NCI-H1092 (cell line): Measurements from ENCODE around the gene CERS6.
"Not testable (repeated sequence)": the region's sequence is repeated elsewhere in the genome, so short reads cannot be mapped to it uniquely, and the experiment has no call there.

Source experiments
- DNase-seq: peaks from one replicate; lab custom pipeline; 2025; lab: John Stamatoyannopoulos, UW

CERS6 gene

GRCh38 chr2:168468354-168468753, 12.3 kb downstream of the CERS6 start:
- DNase-seq, result no peak

DNA sequence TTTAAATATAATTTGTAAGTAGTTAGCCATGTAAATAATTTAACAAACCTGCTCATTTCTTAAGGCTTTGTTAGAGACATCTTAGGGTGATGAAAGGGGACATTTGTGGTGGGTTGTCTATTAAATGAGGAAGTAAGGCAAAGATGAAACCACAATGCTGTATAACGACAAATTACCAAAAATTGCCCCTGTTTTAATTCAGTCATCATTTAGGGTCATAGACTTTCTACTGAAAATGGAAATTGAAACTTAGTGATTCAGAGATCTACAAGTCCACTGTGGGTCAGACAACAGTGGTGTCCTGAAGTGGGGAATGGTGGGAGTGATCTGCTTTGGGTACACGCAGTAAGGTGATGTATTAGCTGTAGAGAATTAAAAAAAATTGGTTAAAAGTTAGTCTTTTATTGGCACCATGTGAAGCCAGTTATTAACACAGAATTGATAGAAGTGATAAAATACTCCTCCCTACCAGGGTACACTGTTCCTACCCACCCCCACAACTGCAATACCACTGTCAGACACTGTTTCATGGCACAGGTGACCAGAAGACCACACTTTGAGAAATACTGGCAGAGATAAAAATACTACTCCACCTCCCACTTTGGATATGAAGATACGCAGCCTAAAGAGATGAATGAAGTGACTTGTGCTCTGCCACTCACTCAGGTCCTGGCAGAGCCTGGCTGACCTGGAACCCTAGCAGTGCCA, 13.4 kb downstream of the CERS6 start:
- DNase-seq, result no peak

GRCh38 chr2:168470320-168471162, 14.5 kb downstream of the CERS6 start:
- no peak for DNase-seq

GRCh38 chr2:168471163-168471475, 15.0 kb downstream of the CERS6 start:
- DNase-seq, result no peak

DNA sequence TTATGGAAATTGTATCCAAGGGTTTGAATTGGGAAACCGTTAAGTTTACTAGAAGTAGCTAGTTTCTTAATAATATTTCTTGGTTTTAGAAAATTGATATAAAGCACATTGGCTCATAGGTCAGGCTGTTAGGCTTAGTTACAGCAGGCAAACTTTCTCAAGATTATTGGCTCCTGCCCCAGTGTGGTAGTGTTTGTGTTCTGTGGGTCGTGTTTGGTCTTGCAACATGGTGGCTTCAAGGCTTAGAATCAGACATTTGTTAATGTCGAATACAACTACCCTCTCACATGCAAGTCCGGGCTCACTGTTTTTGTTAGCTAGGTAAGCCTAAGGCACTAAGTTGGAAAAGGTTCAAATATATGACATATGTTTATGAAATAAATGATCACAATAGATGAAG, 19.6 kb downstream of the CERS6 start:
- DNase-seq, result no peak

- DNase-seq, result no peak
These were observed 22.1 kb downstream of the CERS6 start for GRCh38 chr2:168478206-168478605.

- no peak for DNase-seq
These were observed 24.3 kb downstream of the CERS6 start for GRCh38 chr2:168480356-168480755.

- no peak for DNase-seq
These were observed 24.9 kb downstream of the CERS6 start for GRCh38 chr2:168480825-168481585.

DNA sequence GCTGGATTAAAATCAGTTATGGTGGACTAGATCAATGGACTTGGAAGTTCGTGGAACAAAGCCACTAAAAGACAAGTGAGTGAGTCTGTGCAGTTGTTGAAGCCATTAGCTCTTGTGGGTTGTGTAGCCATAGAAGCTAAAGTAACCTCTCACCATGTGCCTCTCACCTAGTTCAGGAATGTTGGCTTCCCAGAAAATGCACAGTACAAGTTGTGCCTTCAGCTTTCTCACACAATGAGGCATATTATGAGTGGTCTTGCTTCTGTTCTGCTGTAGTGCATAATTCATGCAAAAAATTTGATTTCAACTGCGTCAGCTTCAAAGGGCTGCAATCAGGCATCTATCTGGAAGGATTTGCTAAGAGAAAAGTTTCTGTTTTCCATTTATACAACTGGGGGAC, 26.2 kb downstream of the CERS6 start:
- DNase-seq, result no peak

DNA sequence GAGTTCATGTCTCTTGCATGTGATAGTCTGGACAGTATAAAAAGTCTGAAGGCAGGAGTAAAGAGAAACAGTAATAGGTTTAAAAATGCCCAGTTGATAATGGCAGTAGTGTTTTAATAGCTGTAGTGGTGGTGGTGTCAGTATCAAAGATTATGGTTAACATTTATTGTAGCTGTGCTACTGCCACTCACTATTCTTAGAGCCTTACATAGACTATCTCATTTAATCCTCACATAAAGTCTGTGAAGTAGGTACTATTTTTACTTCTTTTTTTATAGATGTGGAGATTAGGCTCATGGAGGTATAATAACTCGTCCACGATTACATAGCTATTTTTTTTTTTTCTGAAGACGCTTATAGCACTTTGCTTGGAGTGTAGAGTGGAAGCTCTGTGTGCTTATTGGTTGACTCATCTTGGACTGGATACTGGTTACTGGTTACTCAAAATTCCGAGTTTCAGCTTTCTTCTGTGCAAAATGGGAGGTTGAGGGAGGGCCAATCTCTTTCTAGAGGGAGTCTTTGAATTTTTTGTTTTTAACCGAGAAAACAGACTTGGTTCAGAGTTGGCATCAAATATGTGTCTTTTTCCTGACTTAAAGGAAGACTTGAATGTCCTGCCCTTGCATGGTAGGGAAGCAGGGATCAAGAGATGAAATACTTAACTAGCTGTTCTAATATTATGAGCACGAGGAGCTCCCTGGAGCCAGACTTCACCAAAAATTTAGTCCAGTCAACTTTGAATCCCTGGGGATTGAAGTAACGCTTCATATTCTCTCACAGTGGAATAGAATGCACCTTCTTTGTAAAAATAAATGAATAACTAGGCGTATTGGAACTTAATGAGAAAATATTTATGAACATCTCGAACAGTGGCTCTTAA, 27.1 kb downstream of the CERS6 start:
- DNase-seq, result no peak

- DNase-seq, result no peak
These were observed 30.4 kb downstream of the CERS6 start for GRCh38 chr2:168486477-168486876.

DNA sequence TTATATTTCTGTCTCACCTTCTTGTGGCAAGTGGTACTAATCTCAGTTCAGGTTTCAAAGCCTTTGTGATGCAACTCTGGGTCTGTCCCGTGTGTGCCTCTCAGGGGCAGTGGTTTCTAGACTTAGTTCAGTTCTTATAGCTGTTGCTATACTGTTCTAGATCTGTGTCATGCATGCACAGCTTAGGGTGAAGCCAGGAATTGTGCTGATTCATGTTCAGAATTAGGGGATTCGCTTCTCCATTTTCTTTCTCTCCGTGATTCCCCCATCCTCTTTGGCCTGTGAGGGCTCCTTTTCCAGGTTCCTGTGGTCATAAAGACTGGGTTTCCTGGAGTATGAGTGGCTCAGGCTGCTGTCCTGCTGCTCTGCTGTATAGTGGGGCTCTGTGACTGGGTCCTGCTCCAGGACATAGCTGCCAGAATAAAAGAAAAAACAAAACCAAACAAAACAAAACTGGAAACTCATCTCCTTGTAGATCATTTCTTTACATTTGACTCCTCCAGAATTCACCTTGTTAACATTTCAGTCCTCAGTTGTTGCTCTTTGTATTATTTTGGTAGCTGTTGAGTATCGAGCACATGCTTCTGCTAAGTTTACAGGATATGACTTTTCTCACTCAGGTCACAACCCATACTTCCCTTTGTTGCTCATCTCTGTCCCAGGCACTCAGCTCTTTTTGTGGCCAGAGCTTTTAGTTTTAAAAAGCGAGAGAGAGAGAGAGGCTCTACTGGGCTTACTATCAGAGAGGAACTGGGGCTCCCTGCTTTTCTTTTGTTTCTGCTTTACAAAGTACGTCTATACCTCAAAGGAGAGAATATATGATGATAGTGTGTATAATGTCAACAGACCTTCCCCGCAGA, 34.2 kb downstream of the CERS6 start:
- DNase-seq, result no peak

- DNase-seq, result no peak
These were observed 35.0 kb downstream of the CERS6 start for GRCh38 chr2:168490946-168491605.

DNA sequence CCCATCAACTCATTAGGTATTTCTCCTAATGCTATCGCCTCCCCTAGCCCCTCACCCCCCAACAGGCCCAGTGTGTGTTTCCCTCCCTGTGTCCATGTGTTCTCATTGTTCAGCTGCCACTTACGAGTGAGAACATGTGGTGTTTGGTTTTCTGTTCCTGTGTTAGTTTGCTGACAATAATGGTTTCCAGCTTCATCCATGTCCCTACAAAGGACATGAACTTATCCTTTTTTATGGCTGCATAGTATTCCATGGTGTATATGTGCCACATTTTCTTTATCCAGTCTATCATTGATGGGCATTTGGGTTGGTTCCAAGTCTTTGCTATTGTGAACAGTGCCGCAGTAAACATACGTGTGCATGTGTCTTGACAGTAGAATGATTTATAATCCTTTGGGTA, 35.7 kb downstream of the CERS6 start:
- DNase-seq, result not testable (repeated sequence)

GRCh38 chr2:168493219-168493618, 37.1 kb downstream of the CERS6 start:
- not testable (repeated sequence) for DNase-seq

DNA sequence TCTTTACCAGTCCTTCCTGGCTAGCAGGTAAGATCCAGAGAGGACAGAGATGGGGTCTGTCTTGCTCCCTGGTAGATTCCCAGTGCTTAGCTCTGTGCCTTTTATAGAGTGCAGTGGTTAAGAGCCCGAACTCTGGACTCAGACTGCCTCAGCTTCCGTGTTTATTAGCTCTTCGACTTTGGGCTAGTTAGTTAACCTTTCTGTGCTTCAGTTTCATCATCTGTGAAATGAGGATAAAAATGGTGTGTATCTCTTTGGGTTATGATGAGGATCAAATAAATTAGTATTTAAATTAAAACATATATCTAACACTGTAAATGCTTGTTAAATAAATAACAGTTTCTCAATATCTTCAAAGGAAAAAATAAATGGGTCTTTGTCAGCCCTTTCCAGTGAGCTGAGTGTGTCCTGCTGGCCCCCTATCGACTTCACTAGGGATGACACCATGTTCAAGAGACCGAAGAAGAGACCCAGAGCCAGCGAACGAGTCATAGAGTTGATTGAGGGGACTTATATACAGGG, 38.2 kb downstream of the CERS6 start:
- no peak for DNase-seq

DNA sequence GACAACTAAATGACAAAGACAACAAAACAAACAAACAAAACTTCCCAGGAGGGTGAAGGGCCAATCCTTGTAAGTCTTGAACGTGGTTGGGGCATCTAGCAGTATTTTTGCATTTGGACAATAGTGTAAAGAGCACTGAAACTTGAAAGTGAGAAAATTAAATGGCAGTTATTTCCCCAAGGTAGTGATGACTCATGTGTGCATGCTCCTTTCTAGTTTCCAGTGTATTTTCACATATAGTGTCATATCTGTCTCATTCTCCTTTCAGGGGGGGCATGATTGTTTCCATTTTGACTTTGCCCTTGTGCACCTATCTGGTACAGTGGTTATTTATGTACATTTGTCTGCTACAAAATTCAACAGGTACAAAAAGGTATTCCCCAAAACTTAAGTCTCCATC, 39.5 kb downstream of the CERS6 start:
- DNase-seq, result no peak

- DNase-seq, result no peak
These were observed 40.8 kb downstream of the CERS6 start for GRCh38 chr2:168496906-168497305.

DNA sequence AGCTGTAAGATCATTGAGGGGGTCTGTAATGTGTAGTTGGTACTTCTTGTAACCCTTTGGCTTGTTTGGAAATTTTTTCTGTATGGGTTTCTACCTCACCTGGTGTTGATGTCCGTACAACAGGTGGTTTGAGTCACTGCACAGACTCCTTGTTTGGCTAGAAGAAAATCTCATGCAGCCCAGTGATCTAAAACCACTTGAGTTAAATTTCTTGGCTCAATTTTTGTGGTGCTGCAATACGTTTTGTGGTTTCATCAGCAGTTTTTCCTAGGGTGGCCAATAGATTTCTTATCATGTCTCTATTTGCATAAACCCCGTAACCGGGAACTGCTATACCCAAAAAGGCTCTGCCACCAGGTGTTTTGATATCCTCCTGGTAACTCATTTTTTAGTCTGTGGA, 43.4 kb downstream of the CERS6 start:
- no peak for DNase-seq

GRCh38 chr2:168500516-168500915, 44.4 kb downstream of the CERS6 start:
- DNase-seq, result no peak
